Measurements from ENCODE around the gene AKR7A2. TPM values are rescaled to one million over a fixed set of nuclear protein-coding genes. Genes with fewer than 3 reads are reported as not detected.

The AKR7A2 gene
- total and polyA plus RNA-seq, 8 donors = 43.2 to 73.8 (median 63.5) TPM

GRCh38 chr1:19338323-19338762, 26.4 kb upstream of the AKR7A2 start:
- H3K9me3 ChIP-seq = no peaks in the 10 kb centered on the region
- H3K4me3 ChIP-seq = no peak overlapping the region
- H3K4me1 ChIP-seq = no peaks in the 10 kb centered on the region
- intact Hi-C loops (cut with DNase I) = no loop called here
- TF ChIP-seq CTCF (IDR thresholded peaks at IDR 0.05) = no peak
- ATAC-seq (peak; percentile 3), DNase-seq (no peak)
- H3K27ac ChIP-seq = no peak overlapping the region
- H3K36me3 ChIP-seq = peaks cover 0 to 63% of the 10 kb centered on the region in 2 donors
- no peaks in the 10 kb centered on the region for H3K27me3 ChIP-seq

- peaks cover 0 to 56% of the 10 kb centered on the region in 2 donors for H3K36me3 ChIP-seq
- DNase-seq (no peak), ATAC-seq (no peak)
- H3K4me1 ChIP-seq = no peaks in the 10 kb centered on the region
- H3K27me3 ChIP-seq = no peaks in the 10 kb centered on the region
- H3K9me3 ChIP-seq = no peaks in the 10 kb centered on the region
- no peak overlapping the region for H3K27ac ChIP-seq
- intact Hi-C loops (cut with DNase I) = no loop called here
- no peak for TF ChIP-seq CTCF (IDR thresholded peaks at IDR 0.05)
- no peak overlapping the region for H3K4me3 ChIP-seq
Measured at GRCh38 chr1:19337289-19337688, 25.3 kb upstream of the AKR7A2 start.

GRCh38 chr1:19336543-19336942, 24.6 kb upstream of the AKR7A2 start:
- Histone ChIP-seq H3K4me3 (no peak overlapping the region), H3K36me3 (peaks cover 0 to 56% of the 10 kb centered on the region in 2 donors), H3K27me3 (no peaks in the 10 kb centered on the region), H3K27ac (no peak overlapping the region), H3K4me1 (no peaks in the 10 kb centered on the region), H3K9me3 (no peaks in the 10 kb centered on the region)
- DNase-seq = no peak
- no peak for ATAC-seq
- intact Hi-C loops (cut with DNase I) = no loop called here
- TF ChIP-seq CTCF (IDR thresholded peaks at IDR 0.05) = no peak

- intact Hi-C loops (cut with DNase I) = no loop called here
- DNase-seq = no peak
- H3K9me3 ChIP-seq = no peaks in the 10 kb centered on the region
Measured at GRCh38 chr1:19333587-19334354, 21.8 kb upstream of the AKR7A2 start.

More at GRCh38 chr1:19333587-19334354, 21.8 kb upstream of the AKR7A2 start:
- no peak overlapping the region for H3K4me3 ChIP-seq
- H3K36me3 ChIP-seq = peaks cover 0 to 52% of the 10 kb centered on the region in 2 donors
- no peak for ATAC-seq
- H3K27me3 ChIP-seq = no peaks in the 10 kb centered on the region
- no peak for TF ChIP-seq CTCF (IDR thresholded peaks at IDR 0.05)
- H3K27ac ChIP-seq = no peak overlapping the region
- H3K4me1 ChIP-seq = no peaks in the 10 kb centered on the region
